GM11168 (cell line): Measurements from ENCODE around the gene C12orf42.

Experiments
- in situ Hi-C: fragments of 300-500 bp; cut with MboI; formaldehyde crosslinking; loops from one replicate; pipeline ENCODE4 v1.12.0; 2022; ENCODE audit warnings: low sequenced_read_pairs; ENCODE audit not compliant: unreplicated experiment

Gene C12orf42

DNA sequence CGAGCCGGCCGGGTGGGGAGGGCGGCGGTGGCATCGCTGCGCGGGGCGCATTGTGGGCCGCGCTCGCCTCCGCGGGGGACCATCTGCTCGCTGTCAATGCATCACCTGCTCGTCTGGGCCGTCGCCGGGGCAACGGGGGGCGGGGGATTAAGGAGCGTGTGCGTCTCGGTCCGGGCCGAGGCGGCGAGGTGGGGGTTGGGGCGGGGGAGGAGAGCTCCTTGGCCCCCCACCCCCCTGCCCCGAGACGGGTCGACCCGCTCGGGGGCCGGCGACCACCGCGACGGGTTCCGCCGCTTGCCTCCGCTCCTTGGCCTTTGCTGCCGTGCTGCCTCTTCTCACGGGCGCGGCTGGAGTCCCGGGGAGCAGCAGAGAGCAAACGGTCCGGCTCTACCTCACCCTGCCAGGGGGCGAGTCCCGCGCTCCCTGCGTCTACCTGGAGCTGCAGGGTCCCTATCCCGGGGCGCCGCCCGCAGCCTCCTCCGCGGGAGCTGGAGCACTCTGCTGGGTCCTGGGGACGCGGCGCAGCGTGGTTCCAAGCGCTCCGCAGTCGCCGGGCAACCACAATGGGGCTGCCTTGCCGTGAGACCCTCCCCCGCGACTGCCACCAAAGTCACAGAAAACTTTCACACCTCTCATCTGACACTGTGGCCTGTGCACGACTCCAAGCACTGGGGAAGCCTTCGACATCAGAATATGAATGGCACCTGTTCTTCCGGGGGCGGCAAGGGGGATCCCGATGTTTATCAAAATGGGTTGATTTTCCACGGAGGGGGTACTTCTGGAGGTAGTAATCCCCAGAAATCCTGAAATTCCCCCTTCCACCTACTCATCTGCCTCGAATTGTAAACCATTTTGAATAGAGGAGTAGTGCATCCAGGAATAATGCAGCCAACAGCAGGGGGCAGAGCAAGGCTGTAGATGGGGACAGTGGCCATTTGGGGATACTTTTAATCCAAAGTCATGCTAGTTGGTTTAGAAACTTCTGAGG is at the start of gene C12orf42:
Gene C12orf42, minus strand, starts transcription at position 500 of the 988 bp plus-strand sequence. CDS start 17,542 bp downstream, outside the sequence.
- in situ Hi-C loops, result no loop called here

DNA sequence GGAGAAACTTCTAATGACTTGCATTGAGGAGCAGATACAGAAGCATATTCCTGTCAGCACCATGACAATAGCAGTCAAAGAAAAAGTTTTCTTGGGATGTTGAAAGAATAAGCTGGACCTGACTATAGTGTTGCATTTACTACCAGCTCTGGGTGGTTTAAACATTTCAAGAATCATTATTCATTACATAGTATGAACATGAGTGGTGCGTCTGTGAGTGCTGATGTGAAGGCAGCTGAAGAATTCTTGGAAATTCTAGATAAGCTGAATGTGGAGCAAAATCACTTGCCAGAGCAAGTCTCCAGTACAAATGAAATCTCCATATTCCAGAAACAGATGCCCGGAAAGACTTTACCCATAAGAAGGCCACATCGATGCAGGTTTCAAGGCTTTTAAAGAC is 46.3 kb upstream of the C12orf42 start:
- in situ Hi-C loops, result loop anchor here (10.0 kb wide), 1 partner anchor 597 kb away; no protein-coding TSS in a partner anchor

DNA sequence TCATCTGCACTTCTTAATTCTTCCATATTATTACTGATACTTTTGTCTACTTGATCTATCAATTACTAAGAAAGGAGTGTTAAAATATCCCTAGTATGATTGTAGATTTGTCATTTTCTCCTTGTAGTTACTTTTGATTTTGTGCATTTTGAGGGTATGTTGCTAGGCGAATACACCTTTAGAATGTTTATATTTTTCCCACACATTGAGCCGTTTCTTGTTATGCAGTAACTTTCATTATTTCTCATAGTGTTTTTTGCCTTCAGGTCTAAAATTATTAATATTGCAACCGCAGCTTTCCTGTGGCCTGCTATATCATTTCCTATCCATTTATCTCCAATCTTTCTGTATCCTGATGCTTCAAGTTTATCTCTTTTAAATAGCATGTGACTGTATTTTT is 44.6 kb upstream of the C12orf42 start:
- in situ Hi-C loops, result loop anchor here (10.0 kb wide), 1 partner anchor 596 kb away; no protein-coding TSS in a partner anchor

DNA sequence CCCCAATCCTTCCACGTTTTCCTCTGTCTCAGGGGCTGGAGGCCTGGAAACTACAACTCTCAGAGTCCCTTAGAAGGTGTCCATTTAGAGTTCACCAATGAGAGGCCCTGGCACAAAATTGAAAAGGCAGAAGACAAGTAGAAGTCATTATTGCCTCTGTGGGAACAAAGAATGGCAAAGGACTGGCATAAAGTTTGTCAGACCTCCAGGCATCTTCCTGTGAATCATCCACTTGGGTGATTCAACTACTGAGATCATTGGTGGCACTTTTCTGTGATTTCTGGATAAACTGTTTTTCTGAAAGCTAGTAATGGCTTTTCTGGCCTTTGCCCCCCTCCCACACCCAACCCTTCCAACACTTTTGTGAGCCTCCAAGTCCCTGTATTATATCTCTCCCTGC is 42.6 kb upstream of the C12orf42 start:
- in situ Hi-C loops, result no loop called here

DNA sequence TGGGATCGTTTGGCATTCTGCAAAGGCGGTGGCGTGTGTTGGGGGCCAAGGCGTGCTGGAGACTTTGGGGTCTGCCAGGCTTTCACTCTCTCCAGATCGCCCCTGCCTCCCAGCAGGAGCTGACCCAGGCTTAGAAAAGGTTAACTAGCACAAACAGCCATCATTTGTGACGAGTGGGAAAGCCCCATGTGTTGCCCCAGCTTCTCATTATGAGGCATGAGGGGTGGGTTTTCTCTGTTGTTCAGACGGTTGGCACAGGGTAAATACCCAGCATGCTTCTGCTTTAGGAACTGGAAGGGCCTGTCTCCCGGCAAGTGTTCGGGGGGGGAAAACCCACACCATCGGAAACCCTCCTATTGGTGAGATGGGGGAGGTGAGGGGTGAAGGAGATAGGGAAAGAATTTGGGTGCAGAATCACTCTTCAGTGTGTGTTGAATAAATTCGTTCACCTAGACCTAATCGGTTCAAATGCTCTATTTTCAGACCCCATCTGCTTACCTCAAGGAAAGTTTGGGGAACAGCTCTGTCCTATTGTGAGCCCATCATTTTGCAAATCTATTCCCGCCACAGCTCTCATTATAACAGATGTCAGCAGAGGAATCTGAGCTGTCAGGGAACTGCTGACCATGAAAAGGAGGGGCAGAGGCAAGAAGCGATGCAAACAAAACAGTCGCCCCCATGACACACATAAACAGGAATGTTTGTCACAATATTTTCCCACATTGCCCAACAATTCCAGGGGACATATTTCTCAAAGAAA is 34.7 kb upstream of the C12orf42 start:
- in situ Hi-C loops, result no loop called here

DNA sequence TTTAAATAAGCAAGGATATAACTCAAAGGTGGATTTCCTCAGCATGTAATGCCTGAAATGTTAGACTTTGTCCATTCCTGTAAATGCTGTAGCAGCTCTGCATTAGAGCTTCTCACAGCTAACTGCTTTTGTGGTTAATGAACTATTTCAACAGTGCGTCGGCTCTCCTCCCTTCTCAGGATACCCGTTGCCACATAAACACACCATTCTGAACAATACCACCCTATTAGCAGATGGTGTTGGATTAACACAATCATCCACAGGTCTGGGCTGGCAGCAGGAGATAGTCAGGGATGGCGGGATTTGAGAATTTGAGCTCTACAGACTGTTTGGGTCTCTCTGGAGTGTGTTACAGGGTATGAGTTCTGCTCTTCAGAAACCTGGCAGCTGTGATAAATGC is 33.5 kb upstream of the C12orf42 start:
- in situ Hi-C loops, result no loop called here

DNA sequence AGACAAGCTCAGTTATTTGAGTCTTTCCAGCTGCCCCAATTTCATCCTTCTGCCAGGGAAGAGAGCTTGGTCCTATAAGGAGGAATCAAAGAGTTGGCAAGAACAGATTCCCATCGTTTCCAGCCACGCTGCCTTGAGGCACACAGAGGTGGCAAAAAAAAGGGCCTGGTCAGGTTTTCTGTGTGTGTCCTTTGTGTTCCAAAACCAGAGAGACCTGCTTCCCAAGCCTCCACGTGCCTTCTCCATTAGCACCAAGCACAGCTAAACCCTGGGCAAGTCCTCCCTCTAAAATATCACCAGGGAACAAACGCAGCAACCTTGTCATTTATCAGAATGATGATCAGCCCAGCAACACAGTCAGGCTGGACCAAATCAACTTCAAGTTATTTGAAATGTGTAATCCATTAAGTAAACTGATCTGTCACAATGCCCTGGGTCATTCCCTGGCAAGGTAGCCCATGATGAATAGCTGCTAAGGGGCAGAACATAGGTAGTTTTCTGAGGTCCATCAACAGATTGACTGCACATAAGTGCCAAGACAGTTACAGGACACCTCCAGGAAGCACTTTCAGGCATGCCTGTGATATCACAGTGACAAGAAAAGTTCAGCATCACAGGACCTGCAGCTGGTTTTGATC is 28.6 kb upstream of the C12orf42 start:
- in situ Hi-C loops, result no loop called here

DNA sequence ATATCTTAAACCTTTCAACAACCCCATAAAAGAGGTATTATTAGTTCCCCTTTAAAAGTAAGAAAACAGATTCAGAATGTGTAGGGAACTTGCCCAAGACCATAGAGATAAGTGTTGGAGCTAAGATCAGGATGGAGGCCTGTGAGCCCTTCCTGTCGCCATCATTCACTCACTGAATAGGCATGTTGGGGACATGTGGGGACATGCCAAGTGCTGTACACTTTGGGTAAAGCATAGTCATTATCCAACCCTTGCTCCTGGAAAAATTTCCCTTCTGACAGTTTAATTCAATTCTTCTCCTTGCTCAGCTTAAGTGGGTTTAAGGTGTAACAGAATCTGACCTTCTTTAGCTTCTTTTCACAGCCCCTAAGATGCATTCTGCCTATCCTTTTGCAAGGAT is 28.0 kb upstream of the C12orf42 start:
- in situ Hi-C loops, result no loop called here

DNA sequence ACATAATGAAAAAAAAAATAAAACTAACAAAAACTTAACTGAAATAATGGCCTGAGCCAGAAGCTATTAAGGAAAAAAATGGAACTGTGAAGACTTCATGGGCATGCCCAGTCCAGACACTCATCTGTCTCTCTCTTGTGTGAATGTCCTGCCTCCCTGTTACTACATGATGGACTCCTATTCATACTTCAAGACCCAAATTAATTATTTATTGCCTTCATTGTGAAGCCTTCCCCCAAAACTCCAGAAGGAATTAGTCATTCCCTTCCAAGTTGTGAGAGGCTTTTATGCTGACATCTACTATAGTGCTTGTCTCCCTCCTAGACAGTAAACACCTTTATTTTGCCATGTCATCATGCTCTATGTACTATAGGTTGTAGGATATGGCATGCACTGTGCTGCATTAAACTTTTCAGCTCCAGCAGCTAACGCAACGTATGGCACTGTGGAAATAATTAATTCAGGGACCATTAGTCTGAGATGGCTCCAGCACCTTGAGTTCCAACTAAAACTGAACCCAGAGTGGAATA is 25.0 kb upstream of the C12orf42 start:
- in situ Hi-C loops, result no loop called here

DNA sequence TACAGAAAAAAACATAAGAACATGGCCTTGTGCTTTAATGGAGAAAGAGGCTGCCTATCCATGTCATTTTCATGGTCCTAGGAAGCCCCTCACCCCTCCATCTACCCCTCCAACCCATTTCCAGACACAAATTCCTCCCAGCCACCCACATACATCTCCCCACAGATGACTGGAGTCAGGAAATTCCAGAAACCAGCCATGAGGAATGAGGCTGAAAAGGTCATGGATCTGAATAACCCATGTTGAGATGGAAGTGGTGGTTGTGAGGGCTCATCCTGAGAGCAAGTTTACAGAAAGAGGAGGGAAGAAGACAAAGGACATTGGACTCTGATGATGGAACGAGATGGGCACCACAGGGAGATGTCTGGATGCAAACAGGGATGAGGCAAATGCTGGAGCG is 23.9 kb upstream of the C12orf42 start:
- in situ Hi-C loops, result no loop called here

DNA sequence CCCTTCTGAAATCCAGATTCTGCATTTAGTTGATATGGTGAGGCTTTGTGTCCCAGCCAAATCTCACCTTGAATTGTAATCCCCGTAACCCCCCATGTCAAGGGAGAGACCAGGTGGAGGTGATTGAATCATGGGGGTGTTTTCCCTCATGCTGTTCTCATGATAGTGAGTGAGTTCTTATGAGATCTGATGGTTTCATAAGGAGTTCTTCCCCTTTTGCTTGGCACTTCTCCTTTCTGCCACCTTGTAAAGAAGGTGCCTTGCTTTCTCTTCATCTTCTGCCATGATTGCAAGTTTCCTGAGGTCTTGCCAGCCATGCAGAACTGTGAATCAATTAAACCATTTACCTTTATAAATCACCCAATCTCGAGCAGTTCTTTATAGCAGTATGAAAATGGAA is 23.1 kb upstream of the C12orf42 start:
- in situ Hi-C loops, result no loop called here

DNA sequence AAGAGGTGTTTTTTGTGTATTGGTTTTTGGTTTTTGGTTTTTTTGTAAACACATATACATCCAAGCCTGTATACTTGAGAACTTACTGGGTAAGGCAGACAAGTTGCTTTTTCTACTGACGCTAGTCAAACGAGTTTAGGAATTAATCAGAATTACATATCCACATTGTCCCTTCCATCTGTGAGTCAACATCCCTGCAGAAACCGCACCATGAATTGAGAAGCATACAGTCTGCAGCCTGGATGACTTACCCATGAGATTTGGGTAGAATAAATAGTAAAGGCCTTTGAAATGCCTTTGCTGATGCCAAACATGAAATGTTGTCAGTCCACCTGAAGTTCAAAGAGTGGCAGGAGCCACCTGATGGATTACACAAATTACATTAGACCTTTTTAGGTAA is 21.4 kb upstream of the C12orf42 start:
- in situ Hi-C loops, result no loop called here

DNA sequence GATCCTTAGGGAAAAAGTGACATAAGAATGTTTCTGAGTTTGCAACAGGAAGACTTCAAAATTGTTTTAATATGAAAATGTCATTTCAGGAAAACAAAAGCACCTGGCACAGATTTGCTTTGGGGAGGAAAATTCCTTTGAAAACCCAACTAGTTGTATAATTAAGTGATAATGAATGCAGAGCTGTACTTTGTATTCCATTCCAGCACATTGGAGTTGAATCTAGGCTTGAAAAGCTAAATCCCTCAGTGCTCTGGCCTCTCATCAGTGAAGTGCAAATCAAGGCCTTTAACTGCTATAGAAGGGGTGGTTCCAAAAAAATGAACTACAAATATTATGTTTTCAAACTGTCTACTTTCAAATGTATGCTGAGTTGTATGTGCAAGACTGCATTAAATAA is 19.6 kb upstream of the C12orf42 start:
- in situ Hi-C loops, result no loop called here

DNA sequence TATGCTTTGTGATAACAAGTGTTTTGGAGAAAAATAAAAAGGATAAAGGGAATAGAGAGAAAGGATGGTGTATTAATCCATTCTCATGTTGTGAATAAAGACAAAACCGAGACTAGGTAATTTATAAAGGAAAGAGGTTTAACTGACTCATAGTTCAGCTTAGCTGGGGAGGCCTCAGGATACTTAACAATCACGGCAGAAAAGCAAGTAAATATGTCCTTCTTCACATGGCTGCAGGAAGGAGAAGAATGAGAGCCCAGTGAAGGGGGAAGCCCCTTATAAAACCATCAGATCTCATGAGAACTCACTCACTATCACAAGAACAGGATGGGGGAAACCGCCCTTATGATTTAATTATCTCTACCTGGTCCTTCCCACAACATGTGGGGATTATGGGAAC is 18.1 kb upstream of the C12orf42 start:
- in situ Hi-C loops, result no loop called here

DNA sequence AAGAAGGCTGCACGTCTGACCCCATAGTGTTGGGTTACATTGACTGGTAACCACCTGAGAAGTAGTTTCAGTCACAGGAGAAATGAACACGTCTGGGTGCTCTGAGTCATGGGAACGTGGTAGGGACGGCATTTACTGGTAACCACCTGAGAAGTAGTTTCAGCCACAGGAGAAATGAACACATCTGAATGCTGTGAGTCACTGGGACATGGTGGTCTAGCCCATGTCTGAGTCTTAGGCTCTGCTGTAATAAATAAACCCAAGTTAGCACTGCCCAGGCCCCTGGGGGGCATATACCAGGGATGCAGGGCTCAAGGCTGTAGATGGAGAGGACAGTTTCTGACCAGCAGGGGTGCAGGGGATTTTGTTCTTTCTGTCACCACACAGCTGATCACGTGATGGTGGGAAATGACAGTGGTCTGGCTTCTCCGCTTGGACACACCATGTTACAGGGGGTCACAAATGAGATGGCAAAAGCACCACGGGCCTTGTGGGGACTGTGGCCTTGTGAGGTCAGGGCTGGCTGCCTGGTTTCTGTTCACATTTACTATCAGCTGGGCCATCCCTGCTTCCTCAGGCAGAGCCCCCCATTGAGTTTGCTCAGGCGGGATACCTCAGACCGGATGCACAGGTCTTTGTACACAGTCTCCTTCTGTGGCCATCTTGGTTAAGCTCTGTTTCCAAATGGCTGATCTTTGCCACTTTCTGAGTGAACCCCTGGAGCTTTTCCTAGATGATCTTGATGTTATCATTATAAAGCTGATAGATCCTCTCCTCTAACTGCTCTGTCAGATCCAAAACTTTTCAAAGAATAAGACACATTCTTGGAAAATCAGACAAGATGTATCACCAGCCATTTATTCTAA is 9.8 kb upstream of the C12orf42 start:
- in situ Hi-C loops, result no loop called here

DNA sequence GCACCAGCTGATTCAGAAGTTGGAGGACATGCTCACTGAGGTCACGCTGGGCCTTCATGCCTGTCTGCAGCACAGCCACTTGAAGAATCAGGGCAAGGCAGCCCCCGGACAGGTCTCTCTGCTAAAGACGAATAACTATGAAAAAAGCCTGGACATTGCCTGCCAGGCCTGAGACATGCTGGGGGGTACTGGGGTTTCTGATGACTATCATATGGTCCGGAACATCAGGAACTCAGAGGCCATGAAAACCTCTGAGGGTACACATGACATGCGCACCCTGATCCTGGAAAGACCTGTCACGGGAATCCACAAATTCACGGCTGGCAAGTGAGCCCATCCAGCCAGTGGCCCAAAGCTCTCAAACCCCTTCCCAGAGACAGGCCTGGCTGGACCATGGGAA is 8.8 kb upstream of the C12orf42 start:
- in situ Hi-C loops, result no loop called here

DNA sequence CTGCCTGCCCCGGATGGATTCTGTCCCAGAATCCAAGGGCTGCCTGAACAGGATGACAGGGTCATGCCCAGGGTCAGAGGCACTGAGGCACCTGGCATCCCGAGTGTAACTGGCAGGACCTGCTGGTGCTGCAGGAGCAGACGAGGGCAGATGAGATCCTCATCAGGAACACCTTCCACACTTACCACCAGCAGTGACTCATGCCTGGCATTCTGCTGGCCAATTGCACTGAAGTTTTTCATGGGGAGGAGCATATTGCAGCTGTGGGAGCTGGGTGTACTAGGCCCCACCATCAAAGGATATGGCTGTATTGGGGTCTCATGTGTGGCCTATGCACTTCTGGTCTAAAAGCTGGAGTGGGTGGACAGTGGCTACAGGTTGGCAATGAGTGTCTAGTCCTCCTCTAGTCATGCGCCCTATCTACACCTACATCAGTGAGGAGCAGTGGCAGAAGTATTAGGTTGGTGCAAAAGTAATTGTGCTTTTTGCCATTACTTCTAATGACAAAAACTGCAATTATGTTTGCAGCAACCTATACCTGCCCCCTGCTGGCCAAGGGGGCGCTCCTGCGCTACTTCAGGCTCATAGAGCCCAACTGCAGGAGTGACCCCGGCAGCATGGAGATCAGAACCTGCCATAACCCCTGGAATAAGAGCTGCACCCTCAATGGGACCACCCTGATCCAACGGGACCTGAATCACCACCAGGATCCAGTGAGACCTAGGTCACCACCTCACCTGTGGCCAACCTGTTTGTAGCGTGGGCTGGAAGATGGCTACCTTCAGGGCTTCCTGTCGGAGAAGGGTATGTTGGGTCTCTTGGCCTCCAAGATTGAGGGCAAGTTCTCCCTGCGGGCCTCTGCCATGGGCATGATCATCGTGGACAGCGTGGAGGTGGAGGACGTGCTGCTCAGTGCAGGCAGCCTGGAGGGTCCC is 8.0 kb upstream of the C12orf42 start:
- in situ Hi-C loops, result no loop called here

DNA sequence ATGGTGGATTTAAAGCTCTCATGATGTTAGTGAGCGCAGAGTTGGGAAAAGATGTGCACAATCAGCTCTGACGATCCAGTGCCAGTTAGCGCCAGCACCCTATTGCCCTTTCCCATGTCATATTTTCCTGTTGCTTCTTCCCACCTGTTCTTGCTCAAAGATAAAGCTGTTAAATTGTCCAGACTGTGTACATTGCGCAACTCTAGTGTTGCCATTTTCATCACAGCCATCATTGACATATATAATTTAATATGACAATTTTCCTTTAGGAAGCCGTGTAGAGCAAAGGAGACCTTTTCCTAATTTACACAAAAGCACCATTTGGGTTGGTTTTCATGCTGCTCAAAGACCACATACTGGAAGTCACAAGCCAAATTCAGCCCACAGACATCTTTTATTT is 5.7 kb upstream of the C12orf42 start:
- in situ Hi-C loops, result no loop called here
